ENCODE results near the gene TMEM94.
A peak's percentile ranks its signal among the peaks of the same experiment; 100 is the strongest.

TMEM94 gene

DNA sequence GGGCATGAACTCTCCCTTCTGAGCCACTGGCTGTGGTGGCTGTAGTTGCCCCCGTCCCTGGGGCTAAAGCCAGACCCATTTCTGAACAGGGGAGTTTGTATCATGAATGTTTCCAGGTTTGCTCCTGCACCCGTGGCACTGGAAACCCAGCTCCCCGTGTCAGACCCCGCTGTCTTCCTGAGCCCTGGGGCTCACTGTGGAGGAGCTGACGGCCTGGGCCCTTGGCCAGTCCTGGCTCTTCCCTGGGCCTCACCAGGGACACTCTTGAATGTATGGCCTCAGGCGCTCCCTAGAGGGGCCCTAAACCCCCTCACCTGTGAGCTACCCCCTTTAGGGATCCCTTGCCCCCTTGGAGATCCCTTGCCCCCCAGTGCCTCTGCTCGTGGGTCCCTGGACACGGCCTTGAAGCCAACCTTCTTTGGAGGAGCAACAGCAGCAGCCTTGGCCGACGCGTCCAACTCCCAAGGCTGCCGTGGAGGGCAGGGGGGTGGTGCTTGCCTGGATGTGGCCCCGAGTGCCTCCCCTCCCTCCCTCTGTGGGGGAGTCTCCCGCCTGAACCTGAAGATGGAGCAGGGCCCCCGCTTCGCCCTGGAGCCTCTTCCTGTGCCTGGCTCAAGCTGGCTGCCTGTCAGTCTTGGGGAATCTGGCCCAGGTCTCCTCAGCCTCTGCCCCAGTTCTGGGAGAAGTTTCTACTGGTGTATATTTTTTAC, 43.0 kb downstream of the TMEM94 start:
- no peak for DNase-seq

DNA sequence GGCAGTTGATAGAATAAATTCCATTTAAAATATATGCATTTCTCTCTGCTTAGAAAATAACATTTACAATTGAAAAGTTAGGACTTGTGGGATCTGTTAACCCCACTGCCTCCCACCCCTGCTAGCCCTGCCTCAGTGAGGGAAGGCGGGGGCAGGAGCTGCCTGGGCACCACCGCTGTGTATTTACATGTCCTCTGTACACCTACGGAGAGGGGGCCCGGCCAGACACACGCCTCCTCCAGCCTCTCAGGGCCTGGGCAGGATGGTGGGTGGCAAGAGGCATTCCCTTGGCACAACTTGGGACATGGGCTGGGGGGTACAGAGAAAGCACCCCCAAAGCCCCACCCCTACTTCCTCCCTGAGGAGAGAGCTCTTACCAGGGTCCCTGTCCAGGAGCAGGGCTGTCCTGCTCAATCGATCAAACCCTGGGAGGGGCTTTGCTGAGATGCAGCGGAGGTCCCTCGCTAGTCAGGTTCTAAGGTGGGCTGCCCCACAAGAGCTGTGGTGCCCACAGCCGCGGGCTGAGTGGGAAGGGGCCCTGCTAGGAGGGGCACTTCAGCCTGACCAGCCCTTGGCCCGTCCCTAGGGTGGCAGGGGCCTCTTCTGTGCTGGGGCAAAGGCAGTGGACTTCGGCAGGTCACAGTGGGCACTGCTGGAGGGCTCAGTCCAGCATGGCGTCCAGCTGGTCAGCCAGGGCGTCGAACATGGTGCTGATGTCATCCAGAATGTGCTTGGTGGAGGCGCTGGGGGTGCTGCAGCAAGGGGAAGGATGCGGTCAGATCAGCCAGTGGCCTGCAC, 44.2 kb downstream of the TMEM94 start:
- DNase-seq: no peak

DNA sequence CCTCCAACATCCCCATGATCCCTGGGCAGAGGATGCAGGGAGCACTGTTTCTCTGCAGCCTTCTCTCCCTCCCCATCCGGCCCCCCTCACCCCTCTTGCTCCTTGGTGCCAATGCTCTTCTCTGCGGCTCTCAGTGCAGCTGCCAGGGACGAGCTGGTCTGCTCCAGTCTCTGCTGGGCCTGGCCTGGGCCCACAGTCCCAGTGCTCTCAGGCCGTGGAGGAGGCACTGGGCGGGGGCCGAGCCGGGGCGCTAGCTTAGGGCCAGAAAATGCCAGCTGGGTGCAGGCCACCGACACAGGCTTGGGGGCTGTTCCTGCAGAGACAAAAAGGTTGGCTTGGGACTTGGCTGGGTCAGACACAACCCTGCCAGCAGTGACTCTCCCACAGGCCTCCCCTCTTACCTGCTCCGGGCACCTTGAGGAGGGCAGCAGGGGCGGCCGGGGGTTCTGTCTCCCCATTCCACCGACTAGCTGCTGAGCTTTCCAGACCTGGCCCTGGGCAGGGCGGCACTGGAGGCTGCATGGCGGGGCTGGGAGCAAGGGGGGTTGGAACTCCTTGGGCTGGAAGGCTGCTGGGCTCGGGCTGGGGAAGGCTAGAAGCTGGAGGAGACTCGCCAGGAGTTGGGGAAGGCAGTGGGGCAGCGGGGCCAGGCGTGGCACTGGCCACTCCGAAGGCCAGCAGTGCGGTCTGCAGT, 45.1 kb downstream of the TMEM94 start:
- DNase-seq: no peak

DNA sequence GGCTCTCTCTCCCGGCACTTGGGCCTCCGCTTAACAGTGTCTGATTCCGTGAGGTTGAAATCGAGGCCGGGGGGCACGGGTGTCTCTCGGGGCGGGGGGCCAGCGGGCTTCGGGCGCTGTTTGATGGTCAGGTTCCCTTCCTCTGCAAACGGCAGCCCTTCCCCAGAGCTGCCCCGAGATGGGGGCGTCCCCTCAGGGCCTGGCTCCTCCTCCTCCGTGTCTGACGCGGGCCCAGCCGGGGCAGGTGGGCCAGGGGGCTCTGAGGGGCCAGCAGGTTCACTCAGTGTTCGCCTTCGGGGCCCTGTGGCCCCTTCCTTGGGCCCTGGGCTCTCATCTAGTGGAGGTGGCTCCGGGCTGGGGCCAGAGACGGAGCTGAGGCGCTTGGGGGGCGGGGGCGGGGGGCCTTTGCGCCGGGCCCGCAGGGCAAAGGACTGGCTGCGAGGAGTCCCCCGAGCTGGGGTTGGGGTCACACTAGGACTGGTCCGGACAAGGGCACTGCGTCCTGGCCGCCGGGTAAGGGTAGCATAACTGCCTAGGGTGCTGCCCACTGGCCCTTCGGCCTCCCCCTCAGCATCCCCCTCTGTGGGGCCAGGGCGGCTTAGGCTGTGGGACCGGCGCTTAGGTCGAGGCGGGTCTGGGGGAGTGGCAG, 45.8 kb downstream of the TMEM94 start:
- no peak for DNase-seq

DNA sequence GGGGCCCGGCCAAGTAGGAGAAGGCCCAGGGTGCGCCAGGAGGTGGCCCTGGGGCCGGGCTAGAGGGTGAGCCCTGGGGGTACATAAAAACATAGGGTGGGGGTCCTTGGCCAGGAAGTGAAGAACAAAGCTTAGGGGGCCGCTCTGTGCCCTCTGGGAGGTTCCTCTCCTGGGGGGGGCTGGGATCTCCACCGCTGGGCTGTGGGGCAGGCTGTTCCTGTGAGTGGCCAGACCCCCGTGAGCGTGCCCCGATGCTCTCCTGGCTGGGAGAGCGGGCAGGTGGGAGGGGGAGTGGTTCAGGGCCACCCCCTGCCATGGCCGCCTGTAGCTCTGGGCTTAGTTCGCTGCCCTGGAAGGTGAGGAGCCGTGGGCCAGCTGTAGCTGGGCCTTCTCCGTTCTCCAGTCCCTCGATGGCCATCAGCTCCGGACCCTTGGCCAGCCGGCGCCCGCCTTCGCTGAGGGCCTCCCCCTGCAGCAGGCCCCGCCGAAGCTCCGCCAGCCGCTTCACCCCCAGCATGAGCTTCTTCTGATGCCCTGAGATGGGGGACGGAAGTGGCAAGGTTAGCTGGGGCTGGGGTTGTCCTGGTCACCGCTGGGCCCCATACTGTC, 46.4 kb downstream of the TMEM94 start:
- no peak for DNase-seq

DNA sequence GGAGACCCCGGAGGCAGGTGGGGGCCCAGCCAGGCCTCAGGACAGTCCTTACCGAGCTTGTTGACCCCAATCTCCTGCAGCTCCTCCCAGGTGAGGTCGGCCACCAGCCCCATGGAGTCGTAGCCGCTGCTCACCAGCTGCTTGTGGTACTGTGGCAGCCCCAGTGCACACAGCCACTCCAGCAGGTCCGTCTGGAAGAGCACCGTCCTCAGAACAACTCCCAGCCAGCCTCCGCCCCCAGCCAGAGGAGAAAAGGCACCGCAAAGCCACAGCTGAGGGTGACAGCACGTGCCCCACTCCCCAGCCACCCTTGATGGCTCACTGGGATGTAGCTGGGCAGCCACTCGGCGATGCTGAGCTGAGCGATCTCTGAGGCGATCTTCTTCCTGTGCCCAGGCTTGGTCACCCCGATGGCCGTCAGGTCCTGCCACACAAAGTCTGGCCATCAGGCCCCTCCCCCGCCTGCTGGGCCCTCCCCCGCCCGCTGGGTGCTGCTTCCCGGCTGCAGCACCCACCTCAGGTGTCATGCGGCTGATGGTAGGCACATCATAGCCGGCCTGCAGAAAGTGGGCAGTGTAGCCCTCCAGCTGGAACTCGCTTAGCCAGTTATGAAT, 47.0 kb downstream of the TMEM94 start:
- no peak for DNase-seq

DNA sequence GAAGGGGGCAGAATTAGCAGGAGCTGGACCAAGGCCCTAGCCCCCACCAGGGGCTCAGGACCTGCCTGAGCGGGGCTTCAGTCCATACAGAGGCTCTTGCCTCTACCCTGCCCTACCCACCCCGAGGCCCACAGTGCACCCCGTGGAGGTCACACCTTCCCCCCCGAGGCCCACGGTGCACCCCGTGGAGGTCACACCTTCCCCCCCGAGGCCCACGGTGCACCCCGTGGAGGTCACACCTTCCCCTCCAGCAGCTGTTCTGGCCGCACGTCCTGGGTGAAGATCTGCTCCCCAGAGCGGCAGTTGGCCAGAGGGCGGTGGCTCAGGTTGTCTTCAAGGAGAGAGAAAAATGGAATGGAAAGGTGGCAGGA, 47.5 kb downstream of the TMEM94 start:
- no peak for DNase-seq

DNA sequence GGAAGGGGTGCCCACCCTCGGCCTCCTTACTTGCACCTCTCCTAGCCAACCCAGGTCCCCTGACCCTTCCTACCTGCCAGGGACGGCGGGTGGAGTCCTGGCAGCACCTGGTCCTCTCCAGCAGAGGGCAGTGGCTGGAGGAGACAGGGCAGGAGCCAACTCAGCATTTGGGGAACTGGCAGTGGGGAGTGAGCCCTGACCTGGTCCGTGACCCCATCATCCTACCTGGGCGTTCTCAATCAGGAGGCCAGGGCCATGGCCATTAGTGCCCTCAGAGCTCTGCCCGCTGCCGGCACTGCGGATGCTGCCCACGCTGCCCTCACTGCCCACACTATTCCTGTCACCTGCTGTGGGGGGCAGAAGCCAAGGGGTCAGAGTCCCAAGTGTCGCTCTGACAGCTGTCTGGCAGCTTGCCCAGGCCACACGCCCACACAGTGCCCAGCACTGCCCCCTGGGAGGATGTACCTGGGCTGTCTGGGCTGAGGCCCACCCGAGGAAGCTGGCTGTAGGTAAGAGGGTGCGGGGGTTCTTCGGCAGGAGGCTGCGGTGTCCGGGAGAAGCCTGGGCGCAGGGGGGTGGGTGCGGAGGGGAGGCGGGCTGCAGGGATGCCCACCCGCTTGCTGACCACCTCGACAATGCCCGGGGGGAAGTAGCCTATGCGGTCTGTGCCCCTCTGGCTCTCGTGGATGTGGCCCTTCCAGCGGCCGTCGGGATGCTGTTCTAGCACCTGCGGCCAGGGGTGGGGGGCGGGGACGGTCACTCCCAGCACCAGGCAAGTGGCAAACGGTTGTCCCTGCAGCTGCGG, 48.1 kb downstream of the TMEM94 start:
- DNase-seq: peak; percentile 18

DNA sequence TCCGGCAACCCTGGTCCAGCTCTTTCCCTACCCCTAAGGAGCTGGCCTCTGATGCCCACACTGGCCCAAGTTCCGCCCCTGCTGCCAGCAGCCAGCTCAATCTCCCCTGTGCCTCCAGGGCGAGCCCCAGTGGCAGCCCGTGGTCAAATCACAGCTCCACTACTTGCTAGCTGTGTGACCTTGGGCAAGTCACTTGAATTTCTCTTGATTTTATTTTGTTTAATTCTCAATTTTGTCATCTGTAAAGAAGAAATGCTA, 48.6 kb downstream of the TMEM94 start:
- no peak for DNase-seq

DNA sequence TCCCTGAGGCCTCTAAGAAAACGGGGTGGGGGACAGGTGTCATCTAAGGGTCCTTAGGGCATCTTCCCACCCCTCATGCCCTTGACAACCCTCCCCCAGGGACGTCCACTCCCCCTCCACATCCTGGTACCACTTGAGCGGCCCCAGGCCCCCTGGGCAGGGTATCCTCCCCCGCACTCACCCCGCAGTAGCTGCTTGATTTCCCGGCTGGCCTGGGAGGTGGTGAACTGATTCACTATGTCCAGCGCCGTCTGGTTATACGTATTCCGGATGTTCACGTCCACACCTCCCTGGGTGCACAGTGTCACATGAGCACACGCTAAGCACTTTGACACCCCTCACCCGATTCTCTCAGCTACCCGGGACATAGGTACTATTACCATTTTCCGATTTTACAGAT, 49.2 kb downstream of the TMEM94 start:
- no peak for DNase-seq

DNA sequence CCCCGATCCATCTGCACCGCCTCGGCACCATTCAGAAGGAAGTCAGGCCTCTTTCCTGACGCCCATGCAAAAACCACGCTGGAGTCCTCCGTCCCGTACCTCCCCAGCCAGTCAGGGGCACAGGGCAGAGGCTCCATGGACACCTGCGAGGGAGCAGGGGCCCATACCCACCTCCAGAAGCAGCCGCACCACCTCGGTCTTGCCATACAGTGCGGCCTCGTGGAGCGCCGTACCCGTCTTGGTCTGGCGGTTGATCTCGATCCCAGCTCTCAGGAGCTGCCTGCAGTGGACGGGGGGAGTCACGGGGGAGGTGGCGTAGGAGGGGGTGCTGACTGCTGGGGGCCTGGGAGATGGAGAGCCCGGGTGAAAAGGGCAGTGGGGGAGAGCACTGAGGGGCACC, 49.7 kb downstream of the TMEM94 start:
- DNase-seq: no peak

DNA sequence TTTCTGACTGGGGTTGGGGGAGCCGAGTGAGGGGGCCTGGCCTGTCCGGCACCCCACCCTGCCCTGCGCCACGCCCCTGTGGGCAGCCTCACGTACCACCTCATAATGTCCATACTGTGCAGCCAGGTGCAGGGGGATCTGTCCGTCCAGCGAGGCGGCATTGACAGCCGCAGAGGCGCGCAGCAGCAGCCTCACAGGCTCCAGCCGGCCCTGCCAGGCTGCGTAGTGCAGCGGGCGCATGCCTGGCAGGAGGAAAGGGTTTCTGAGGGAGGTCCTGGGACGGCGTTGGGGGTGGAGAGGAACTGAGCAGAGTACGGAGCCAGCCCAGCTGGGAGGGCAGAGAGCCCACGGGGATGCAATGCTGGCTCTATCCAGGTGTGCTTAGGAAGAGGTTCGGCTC, 50.5 kb downstream of the TMEM94 start:
- no peak for DNase-seq

DNA sequence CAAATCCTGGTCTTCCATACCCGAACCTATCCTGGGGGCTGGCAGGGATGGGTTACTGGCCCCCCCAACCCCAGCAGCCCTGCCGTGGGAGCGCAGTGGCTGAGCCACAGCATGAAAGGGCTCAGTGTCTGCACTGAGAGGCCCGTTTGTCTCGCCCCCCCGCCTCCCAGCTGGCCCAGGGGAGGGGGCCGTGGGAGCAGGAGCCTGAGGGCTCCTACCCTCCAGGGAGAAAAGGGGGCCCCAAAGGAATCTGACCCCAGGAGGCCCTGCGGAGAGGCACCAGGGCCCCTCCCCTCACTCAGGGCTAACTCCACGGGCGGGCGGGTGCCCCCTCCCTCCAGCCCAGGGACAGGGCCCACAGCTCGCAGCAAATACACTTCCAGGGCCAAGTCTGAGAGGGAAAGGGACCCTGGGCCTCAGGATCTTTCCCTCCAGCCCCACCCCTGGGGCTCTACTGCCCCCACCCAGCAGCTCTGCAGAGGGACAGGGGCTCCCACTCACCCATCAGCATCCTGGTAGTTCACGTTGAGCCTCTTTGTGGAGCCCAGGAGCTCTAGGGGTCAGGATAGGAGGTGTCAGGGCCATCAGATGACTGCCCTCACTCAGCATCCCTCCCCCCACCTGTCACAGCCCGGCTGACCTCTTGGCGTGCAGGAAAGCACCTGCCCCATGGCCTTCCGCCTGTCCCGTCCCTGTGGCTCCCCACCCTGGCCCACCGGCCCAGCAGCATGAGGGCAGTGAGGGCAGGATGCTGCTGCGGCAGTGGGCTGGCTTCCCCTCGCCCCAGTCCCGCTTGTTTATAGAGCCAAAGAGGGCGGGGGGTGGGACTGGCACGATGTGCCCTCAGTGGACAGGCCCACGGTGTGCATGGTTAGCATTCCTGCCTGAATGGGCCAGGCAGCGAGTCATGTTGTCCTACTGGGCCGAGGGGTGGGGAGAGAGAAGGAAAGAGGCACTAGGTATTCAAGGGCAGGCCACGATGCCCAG, 51.6 kb downstream of the TMEM94 start:
- DNase-seq: no peak

DNA sequence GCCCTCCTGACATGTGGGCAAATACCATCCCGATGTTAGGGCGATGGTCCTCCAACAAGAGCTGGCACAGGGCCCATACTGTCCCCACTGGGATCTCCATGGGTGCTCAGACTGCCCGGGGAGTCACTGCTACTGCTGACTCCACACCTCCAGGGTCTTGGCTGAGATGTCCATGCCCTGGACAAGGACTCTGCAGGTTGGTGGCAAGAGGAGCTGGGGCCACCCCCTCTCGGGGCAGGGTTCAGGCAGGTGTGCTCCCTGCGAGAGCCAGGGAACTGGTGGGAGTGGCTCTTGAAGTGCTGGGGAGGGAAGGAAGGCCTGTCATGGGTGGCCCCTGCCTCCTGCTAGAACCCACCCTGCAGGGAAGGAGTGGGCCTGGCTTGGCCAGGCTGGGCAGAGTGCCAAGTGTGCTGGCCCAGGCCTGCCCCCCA, 52.5 kb downstream of the TMEM94 start:
- no peak for DNase-seq

DNA sequence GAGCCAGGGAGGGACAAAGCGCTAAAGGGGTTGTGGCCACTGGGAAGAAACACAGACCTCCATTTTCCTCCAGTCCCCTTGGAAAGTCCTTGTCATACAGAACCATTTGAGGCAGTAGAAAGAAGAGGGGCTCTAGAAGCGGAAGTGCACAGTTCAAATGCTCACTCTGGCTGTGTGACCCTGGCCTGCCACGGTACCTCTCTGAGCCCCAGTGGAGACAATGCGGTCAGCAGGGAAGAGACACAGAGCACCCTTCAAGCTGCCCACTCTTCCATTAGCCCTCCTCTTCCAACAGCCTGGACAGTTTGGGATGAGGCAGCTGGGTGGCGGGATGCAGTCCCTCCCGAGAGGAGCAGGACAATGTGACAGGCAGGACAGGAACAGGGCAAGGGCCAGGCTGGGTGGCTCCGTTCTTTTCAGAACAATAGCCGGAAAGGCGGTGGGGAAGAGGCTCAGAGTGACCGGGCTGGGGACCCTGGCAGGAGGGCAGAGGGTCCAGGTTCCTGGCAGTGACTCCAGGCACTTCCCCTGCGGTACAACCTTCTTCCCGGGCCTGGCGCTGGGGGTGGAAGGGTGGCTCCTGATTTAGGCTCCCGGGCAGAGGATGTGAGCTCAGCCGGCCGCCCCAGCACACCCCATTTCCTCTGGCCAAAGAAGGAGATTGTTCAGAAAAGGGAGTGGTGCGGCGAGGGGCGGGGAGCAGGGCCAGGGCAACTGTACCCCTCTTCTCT, 53.3 kb downstream of the TMEM94 start:
- no peak for DNase-seq

DNA sequence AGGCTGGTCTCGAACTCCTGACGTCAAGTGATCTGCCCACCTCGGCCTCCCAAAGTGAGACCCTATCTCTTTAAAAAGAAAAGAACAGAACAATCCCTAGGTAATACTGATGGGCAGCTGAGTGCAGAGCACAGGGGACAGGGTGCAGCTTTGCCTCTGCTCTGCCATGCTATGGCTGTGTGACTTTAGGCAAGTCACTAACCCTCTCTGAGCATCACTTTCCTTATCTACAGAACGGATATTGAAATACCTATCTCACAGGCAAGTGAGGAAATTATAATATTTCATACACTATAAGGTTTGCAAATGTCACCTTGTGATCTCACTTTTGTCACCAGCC, 54.8 kb downstream of the TMEM94 start:
- no peak for DNase-seq

DNA sequence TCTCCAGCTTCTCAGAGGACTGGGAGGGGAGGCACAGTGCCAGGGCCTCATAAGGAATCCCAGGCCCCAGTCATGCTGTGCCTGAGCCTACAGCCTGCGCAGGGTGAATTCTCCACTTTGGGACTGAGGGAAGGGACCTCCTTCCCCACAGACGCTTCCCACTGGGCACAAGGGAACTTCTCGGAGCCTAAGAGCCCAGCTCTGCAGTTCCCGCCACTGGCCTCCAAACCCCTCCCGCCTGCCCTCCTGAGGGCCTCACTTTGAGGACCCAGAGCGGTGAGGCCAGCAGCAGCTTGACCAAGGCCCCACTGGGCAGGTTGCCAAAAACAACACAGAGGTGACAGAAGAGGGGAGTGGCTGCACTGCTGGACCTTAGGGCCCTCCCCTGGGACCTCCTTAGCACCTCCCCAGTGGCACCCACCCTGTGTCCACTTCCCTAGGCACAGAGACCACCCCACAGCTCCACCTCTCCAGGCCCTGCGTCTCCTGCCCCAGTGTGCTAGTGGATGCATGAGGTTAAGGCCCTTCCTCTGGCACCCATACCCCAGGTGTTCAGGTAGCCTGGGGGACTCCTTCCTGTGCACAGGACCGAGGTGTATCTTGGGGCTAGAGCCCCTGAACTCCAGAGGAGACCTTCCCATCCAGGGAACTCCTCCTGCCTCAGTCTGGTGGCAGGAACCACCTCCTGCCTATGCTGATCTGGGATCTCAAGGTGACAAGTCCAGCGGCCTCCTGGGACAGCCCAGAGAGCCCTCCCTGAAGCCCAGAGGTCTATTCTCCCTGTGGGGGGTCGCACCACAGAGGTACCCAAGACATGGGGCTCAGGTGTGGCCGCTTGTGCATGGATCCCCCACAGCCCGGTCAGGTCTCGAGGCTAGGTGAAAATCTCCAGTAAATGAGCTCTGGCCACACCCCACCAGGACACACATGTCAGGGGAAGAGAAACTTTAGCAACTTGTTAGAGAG, 55.5 kb downstream of the TMEM94 start:
- DNase-seq: no peak

DNA sequence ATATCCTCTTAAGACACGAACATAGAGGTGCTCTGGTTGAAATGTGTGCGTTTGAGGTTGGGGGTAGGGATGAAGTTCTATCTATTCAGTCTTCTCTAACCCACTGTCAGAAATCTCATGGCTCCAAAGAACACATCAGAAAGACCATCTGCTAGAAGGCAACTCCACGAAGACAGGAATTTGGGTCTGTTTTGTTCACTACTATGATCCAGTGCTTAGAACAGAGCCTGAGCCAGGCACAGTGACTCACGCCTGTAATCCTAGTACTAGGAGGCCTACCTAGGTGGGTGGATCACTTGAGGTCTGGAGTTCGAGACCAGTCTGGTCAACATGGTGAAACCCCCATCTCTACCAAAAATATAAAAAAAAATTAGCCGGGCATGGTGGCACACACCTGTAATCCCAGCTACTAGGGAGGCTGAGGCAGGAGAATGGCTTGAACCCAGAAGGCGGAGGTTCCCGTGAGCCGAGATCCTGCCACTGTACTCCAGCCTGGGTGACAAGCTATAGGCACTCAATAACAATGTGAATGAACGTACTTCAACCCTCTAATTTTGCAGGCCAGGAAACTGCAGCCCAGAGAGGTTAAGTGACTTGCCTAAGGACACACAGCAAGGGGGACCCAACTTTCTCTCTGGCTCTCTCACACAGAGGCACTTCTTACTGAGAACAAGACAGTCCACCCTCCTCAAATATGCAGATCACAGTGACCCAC, 56.6 kb downstream of the TMEM94 start:
- no peak for DNase-seq
